ENCODE results near the gene ZNF507.

DNA sequence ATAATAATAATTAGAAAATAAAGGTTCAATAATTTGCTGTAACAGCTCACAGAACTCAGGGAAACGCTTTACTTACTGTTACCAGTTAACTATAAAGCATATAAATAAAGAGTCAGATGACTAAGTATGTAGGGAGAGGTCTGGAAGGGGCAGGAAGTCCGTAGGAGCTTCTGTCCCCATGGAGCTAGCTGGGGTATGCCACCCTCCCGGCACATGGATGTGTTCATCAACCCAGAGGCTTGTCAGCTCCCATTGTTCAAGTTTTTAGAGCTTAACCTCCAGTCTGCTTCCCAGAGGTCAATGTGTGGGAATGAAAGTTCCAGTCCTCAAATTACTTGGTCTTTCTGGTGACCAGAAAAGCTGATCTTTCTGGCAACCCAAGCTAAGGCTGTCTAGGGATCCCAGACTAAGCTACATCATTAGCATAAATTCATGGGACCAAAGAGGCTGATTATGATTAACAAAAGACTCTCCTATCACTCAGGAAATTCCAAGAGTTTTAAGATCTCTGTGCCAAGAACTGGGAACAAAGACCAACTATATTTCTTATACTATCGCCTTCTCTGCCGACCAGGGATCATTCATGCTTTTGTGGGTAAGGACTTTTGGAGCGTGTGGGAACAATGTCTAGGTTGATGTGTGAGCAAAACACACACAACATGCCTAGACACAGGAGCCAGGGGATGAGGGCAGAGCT, 31.7 kb upstream of the ZNF507 start:
- no peak for TF ChIP-seq POLR2AphosphoS5 (IDR thresholded peaks at IDR 0.05; ENCODE audit: insufficient read depth in 1 of 2, low read depth in 1 of 2)
- TF ChIP-seq POLR2A (IDR thresholded peaks at IDR 0.05): no peak
